ENCODE measurements around the gene EIF4A2.

GRCh38 chr3:186823386-186823785 lies 40.0 kb downstream of the EIF4A2 start:
- TF ChIP-seq CTCF (IDR thresholded peaks at IDR 0.05; ENCODE audit: borderline replicate concordance, extremely low read depth, low read length, poor library complexity, severe bottlenecking) = no peak
- TF ChIP-seq EZH2 (IDR thresholded peaks at IDR 0.05; ENCODE audit: borderline replicate concordance, low read depth, low read length, severe bottlenecking) = no peak
